ENCODE measurements around the gene ALDH2.
"Not testable (repeated sequence)": the region's sequence is repeated elsewhere in the genome, so short reads cannot be mapped to it uniquely, and the experiment has no call there.

DNA sequence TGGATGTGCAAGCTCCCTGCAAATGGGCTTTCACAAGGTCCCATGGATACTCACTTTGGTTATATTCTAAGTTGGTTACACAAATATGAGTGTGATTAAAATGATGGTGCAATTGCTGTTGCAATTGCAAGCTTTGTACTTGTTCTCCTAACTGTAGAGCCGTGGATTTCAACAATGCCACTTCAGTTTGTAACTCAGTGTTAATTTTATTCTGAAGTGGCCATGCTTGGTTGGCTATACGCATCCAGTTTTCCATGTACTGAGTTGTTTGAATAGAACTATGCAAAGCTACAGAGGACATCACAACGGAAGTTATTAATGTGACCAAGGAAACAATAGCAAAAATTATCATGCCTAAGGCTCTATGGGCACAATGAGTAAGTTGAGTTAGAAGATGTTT lies 50.2 kb downstream of the ALDH2 start:
- TF ChIP-seq MXI1 (IDR thresholded peaks at IDR 0.05; ENCODE audit: low read depth, low read length); POLR2AphosphoS2 (IDR thresholded peaks at IDR 0.05; ENCODE audit: low read depth, low read length); TCF7 (IDR thresholded peaks at IDR 0.05; ENCODE audit: borderline replicate concordance); EP300 (IDR thresholded peaks at IDR 0.05; ENCODE audit: borderline replicate concordance in 1 of 2, control insufficient read depth in 1 of 2, low read depth in 2 of 2, low read length in 2 of 2); ESRRA (IDR thresholded peaks at IDR 0.05; ENCODE audit: low read length); EZH2 (IDR thresholded peaks at IDR 0.05; ENCODE audit: borderline replicate concordance, control insufficient read depth, low read depth, low read length); POLR2A (IDR thresholded peaks at IDR 0.05; ENCODE audit: low read depth, low read length); RAD21 (IDR thresholded peaks at IDR 0.05; ENCODE audit: insufficient read depth, low read depth, low read length): not testable (repeated sequence)
- TF ChIP-seq, protein P1, sequence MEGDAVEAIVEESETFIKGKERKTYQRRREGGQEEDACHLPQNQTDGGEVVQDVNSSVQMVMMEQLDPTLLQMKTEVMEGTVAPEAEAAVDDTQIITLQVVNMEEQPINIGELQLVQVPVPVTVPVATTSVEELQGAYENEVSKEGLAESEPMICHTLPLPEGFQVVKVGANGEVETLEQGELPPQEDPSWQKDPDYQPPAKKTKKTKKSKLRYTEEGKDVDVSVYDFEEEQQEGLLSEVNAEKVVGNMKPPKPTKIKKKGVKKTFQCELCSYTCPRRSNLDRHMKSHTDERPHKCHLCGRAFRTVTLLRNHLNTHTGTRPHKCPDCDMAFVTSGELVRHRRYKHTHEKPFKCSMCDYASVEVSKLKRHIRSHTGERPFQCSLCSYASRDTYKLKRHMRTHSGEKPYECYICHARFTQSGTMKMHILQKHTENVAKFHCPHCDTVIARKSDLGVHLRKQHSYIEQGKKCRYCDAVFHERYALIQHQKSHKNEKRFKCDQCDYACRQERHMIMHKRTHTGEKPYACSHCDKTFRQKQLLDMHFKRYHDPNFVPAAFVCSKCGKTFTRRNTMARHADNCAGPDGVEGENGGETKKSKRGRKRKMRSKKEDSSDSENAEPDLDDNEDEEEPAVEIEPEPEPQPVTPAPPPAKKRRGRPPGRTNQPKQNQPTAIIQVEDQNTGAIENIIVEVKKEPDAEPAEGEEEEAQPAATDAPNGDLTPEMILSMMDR (IDR thresholded peaks at IDR 0.05 in 2 of 3, conservative IDR thresholded peaks at IDR 0.05 in 1 of 3; ENCODE audit: control insufficient read depth in 2 of 3, extremely low read depth in 1 of 3, insufficient read depth in 1 of 3, low read depth in 3 of 3, low read length in 3 of 3), result not testable (repeated sequence)

Data from GM12878 (cell line).